Stimulated activated CD8-positive, alpha-beta memory T cell treated with anti-CD3 and anti-CD28 coated beads, Interleukin-4, amount 100 ng/mL, for 4 hours (primary cell): ENCODE data around the gene PEX19.
"Not testable (repeated sequence)": the region's sequence is repeated elsewhere in the genome, so short reads cannot be mapped to it uniquely, and the experiment has no call there.

ENCODE experiments used
- DNase-seq, 2 donors: peaks; one replicate each; pipeline ENCODE4 v3.0.0-alpha.2; 2020; ENCODE audit warnings: low read depth in 2 of 2, low spot score in 1 of 2

Gene PEX19, protein sequence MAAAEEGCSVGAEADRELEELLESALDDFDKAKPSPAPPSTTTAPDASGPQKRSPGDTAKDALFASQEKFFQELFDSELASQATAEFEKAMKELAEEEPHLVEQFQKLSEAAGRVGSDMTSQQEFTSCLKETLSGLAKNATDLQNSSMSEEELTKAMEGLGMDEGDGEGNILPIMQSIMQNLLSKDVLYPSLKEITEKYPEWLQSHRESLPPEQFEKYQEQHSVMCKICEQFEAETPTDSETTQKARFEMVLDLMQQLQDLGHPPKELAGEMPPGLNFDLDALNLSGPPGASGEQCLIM

DNA sequence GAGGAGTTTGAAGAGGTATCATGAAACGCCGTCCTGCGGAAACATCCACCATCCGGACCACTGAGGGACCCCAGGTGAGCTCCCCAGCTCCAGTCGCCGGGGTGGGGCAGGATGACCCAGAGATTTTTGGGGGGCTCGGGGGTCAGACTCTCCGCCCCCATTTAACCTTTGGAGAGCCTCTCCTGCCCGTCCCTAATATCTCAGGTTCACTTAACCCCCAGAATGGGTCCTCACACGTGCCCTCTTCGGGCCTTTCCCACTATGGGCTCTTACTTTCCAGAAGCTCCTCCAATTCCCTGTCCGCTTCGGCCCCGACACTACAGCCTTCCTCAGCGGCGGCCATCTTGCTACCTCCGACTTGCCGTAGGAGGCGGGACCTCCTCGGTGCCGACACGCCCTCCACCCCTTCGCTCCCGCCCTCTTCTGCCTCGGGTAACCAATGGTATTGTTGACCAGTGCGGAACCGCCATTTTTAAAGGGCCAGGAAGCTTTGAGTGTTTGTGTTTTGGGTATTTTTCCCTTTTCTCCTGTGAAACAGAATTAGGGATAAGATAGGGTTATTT, at the start of gene PEX19:
TSS of gene PEX19 (minus strand) at position 352 of the 563 bp plus-strand sequence. CDS start at position 343, 9 bp downstream.
- peak; percentile 86 to 90 for DNase-seq

DNA sequence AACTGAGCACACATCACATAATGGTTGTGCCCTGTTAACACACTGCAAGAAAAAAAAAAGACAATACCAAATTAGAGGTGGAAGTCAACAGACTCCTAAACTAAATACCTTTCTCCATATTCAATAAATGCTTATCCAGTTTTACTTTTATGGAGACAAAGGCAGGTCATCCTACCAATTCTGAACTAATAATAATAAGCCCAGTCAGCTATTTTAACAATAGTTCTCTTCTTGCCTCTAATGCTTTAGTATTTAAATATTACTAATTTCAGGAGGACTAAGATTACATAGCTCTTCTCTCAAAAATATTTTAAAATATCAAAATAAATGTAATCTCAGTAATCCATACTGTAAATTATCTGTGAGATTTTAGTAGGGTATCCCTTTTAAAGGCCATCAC, 47.6 kb upstream of the PEX19 start:
- DNase-seq, result no peak

DNA sequence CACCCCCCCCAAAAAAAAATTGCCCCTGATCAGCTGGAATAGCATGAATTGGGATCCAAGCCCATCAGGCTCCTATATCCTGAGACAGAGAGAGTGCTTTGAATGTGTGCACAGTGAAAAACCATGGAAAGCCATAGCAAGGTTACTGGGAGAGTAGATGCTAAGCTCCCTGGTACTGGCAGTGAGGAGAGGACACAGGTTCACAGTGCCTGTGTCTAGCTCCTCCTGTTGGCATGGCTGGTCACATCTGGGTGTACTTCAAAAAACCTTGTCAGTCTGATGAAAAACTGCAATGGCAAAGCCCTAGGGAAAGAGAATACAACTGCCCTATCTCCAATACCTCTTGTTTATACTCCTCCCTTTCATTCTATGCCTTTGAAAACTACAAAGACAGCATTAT, 45.2 kb upstream of the PEX19 start:
- no peak for DNase-seq

DNA sequence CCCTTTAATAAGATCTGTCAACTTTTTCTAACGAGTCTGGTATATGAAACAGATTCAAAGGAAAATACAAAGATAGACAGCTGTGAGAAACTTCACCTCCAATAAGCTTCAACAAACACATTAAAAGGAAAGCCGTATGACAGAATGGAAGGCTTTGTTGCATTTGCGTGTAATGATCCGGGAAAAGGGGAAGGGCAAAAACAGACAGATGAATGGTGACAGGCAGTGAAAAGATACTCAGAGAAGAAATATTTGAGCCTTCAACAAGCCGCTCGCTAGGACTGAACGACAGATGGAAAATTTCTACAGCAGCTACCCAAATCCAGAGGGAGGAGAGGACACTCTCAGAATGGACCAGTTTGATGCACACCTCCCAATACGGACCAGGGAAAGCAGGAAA, 43.3 kb upstream of the PEX19 start:
- no peak for DNase-seq

DNA sequence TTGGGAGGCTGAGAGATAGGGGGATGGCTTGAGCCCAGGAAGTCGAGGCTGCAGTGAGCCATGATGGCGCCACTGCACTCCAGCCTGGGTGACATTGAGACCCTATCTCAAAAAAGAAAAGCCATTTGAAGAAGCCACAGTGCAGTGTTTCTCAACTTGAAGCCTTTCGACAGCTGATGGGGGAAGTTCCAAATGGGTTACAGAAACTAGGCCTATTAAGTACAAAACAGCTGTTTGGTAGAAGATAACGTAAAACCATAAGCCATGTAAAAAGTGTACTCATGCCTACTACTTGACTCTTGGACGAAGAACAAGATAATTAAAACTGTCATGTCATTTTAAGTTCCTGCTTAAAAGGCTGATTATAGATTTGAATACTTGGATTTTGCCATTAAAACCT, 41.5 kb upstream of the PEX19 start:
- no peak for DNase-seq

DNA sequence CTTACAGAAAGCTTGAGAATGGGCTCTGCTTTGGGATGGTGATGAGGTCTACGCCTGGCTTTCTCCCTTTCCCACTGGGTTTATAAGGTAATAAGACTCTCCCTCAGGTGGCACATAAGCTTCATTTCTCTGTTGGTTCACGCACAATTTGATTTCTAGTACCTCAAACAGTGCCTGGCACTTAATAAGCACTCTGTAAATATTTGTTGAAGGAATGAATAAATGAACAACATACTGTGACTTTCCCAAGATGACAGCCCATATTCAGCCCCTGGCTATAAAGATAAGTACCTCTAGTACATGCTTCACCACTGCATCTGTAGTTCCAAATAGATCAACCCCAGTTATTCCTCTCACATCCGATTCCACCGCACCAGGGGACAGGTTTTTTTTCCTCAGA, 40.3 kb upstream of the PEX19 start:
- no peak for DNase-seq

DNA sequence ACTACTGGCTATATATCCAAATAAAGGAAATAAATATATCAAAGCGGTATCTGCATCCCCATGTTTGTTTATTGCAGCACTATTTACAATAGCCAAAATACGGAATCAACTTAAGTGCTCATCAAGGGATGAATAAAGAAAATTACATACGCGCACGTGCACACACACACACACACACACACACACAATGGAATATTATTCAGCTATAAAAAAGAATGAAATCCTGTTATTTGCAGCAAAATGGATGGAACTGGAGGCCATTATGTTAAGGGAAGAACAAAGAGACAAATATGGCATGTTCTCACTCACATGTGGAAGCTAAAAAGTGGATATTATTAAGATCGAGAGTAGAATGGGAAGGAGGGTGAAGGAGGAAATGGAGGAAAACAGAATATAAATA, 37.9 kb upstream of the PEX19 start:
- DNase-seq, result no peak

DNA sequence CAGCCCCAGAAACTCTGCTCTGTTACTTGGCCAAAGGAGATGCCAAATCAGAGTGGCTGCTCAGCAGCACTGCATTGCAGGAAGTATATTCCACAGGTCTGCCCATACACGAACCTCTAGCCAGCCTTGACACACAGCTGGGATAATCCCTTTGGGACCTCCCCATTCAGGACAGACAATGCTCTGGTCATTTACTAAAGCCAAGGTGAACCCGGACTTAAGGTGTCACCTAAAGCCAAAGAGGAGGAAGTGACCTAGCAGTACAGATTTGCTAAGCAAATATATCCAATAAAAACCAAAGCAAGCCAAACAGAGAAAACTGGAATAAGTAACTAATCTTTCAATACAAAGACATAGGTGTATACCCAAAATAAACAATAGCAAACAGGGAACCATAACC, 30.4 kb upstream of the PEX19 start:
- no peak for DNase-seq

DNA sequence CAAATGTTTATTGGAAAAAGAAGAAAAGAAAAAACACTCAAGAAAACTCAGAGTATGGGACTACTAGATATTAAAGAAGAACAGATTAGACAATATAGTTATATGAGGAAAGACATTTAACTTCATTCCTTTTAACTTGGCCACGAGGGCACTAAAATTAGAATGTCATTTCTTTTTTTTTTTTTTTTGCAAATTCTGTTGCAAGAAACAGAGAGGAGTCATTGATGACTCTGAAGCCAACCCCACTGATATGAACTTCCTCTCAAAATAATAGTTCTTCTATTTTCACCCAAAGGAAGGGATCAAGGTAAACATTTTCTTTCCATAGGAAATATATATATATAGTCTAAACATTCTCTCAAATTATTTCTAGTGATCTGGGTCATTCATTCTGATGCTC, 24.6 kb upstream of the PEX19 start:
- no peak for DNase-seq

DNA sequence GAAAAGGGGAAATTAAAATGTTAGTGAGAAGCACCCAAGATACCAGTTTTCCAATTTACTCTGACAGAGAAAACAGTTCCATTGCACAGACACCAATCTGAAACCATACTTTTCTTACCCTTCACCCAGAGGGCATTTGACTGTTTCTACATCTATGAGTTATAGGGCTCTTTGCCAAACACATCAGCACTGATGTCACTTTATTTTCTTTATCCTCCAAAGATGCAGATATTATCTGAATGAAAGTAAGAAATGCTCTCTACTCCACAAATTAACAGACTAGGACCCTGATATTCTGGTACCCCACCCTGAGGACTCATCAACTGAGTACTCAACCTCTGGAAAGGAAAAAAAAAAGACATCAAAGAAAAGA, 24.2 kb upstream of the PEX19 start:
- no peak for DNase-seq

DNA sequence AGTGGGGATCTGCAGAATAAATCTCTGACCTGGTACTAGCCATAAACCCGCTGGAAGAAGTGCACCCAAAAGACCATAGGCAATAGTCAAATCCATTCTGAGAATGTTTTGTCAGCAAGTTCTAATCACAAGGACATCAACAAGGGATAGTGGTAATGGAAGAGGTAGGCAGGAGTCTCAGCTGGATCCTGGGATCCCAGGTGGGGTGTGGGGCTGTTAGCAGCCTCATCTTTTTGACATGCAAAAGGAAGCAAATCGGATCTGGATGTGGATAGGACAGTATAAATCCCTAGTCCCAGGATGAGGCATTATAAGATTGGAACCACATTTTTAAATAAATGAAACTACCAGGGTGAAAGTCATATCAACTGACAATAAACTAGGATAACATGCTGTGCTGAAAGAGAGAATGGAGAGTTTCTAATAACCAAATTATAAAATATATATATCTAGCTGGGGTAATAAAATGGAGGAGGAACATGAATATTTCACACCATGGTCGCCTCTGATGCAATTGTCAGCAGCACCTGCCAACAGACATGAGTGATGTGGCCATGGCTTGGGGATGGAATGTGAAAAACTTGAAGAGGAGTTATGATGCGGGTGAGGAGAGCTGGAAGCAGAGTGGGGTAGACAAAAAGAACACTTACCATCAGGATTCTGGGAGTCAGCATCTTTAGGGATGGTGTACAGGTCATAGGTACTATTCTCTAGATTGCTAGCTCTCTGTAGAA, 23.7 kb upstream of the PEX19 start:
- DNase-seq, result no peak

DNA sequence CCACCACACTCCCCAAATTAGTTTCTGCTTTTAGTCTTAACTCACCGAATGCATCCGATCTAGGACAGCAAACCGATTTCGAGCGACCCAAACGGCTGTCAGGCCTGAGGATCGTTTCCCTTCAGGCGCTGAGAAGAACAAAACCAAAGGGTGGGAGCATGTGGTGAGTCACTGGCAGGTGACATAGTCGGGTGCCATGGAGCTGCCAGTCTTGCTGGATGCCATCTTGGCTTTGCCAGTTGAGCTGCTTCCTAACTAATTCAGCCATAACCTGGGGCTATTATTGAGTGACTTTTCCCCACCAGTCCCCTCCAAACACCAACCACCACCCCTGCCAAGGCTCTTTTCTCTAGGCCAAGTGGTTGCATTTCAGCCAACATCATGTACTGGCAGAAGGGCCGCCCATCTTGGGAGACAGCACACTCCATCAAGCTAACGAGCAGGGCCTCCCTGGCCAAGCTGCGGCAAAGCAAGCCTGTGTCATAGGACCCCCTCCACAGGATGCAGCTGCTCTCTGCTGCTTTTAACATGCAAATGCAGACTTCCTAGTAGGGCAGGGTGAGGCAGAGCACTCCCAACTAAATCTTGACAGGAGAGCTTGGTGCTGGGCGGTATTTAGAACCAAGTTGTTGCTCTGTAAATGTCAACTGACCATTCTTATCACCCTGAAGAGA, 22.3 kb upstream of the PEX19 start:
- no peak for DNase-seq

DNA sequence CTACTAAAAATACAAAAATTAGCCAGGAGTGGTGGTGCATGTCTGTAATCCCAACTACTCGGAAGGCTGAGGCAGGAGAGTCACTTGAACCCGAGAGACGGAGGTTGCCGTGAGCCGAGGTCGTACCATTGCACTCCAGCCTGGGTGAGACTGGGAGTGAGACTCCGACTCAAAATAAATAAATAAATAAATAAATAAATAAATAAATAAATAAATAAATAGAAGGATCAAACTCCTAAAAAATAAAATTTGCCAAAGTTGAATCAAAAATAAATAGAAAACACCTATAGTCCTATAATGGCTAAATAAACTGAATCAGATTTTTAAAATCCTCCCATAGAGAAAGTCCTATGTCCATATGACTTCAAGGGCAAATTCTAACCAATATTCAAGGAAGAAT, 15.2 kb upstream of the PEX19 start:
- no peak for DNase-seq

DNA sequence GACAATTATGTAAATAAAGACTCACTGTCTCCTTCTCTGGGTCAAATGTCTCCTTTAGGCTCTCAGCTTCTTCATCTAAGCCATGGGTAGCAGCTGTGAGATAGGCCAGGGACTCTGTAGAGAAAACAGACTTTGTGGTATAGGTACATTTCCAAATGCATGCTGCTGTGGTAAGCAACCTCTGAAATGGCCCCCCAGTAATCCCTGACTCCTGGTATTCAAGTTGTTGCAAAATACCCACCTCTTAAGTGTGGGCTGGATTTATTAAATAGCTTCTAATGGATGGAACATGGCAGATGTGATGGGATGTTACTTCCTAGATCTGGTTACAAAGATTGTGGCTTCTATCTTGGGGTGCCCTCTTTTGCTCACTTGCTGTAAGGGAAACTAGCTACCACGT, 11.1 kb upstream of the PEX19 start:
- DNase-seq, result no peak

DNA sequence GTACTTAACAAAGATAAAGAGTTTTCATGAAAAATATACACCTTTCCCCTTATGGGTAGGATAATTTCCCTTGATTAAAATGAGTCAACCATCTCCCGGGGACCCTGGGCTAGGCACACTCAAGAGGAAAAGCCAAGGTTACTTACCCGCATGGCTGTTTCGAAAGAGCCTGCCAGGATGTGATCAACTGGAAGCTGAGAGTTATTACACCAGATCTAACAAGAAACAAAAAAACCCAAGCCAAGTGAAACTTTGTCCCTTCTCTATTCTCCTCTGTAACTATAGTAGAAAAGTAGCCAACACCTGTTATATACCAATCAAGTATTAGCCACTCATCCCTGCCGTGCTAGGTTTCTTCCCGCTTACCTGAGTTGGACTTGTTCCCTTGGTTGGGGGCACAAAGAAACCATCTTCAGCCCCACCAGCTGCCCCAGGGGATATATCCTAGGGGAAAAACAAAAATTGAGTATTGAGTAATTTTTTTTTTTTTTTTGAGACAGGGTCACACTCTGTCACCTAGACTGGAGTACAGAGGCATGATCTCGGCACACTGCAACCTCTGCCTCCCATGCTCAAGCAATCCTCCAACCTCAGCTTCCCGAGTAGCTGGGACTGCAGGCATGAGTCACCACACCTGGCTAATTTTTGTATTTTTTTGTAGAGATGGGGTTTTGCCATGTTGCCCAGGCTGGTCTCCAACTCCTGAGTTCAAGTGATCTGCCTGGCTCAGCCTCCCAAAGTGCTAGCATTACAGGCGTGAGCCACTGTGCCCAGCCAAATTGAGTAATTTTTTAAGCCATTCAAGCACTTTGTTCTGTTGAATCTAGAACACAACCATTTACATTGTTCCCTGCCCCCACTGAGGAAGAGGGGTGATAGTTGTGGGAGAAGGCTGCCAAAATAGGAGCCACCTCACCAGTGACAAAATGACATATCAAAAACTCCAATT, 8.4 kb upstream of the PEX19 start:
- DNase-seq, result no peak

DNA sequence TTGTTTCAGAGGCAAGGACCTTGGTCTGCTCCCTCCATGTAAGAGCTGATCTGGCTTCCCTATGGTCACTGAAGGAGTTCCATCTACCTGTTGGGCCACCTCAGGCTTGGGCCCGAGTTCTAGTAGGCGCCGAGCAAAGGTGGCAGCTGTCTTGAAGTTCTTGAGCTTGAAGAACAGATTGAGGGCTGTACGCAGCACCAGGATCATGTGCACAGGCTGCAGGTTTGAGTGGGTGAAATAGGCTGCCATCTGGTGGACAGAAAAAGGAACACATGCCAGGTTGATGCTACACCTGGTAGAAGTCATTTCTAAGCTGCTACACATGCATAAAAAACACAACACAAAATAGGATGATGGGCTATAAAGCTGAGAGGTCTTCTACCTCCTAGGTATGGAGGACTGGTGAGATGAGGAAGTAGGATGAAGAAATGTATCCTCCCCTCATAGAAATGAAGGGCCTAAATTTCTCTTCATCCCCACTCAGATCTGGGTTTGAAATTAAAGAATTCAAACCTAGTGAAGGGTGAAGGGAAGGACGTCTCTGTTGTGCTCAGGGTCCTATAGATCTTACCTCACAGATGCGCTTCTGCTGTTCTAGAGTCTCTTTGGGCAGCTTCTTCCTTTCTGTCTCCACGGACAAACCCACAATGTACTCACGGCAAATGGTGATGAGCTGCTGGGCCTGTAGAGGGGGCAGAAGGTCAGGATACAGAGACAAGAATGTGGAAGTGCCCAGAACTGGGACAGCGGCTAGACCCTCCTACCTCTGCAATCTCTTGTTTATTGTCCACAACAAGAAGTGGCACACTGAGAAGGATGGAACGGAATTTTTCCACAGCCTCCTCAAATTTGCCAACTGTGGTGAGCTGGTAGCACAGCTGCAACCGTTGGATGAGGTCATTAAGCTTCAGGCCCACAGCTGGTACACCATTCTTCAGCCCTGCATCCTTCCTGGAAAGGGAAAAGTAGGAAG, 6.6 kb upstream of the PEX19 start:
- peak; percentile 30 to 50 for DNase-seq

DNA sequence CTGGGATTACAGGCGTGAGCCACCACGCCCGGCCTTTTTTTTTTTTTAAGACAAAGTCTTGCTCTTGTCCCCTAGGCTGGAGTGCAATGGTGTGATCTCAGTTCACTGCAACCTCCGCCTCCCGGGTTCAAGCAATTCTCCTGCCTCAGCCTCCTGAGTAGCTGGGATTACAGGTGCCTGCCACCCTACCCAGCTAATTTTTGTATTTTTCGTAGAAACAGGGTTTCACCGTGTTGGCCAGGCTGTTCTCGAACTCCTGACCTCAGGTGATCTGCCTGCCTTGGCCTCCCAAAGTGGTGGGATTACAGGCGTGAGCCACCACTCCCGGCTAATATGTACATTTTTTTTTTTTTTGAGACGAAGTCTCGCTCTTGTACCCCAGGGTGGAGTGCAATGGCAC, 2.8 kb upstream of the PEX19 start:
- DNase-seq, result not testable (repeated sequence)

DNA sequence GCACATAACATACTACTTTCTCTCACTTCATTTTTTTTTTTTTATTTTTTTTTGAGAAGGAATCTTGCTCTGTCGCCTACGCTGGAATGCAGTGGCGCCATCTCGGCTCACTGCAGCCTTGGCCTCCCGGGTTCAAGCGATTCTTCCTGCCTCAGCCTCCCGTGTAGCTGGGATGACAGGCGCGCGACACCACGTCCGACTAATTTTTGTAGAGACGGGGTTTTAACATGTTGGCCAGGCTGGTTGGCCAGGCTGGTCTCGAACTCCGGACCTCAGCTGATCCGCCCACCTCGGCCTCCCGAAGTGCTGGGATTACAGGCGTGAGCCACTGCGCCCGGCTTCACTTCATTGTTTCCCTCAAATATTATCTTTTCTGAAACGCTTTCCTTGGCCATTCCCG, 573 bp upstream of the PEX19 start:
- no peak for DNase-seq

DNA sequence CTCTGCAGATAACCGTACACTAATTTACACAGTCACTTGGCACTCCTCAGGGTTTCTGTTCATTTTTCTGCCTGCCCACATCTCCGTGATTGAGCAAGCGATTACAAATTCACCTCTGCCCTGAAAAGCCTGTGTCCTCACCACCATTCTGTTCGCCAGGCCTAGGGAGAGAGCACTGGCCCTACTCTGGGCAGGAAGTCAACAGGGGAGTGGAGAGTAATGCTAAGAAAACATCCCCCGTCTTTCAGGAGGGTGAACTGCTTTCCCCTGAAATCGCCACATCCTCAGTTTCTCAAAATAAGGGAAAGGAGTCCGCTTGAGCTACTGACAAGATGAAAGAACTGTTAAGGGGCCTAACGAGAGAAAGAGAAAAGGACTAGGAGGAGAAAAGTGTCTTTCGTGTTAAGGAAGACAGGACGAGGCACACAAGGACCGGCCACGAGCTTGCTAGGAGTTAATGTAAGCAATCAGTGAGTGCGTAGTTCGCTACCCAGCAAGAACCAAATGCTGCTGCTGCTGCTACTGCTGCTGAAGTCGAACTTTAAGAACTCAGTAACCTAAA, 632 bp downstream of the PEX19 start:
- DNase-seq, result no peak
